ENCODE data around the gene APPBP2. TPM values are rescaled to one million over a fixed set of nuclear protein-coding genes. Genes with fewer than 3 reads are reported as not detected.
"Not testable (repeated sequence)": the region's sequence is repeated elsewhere in the genome, so short reads cannot be mapped to it uniquely, and the experiment has no call there.

The APPBP2 gene
- total and polyA plus RNA-seq, 12 donors, result 5.5 to 63.4 (median 36.1) TPM

GRCh38 chr17:60524463-60525327 lies 1.3 kb downstream of the APPBP2 start:
- Histone ChIP-seq H3K27me3 (no peaks in the 10 kb centered on the region), H3K27ac (peak overlapping the region; percentile 88 to 100 (median 99)), H3K4me3 (peak overlapping the region in 3 of 4 donors; percentile 95 to 100 (median 99)), H3K9me3 (replicated peaks in 1 of 3) (no peaks in the 10 kb centered on the region), H3K36me3 (replicated peaks in 1 of 2) (no peaks in the 10 kb centered on the region), H3K4me1 (replicated peaks in 1 of 2) (peaks cover 8 to 44% of the 10 kb centered on the region in 2 donors)
- peak in 1 of 7 donors; percentile 2 for DNase-seq
- whole genome bisulfite sequencing, 4 donors, result 9 to 18% (median 14%) methylated on average over 9 of the region's 9 CpGs
- TF ChIP-seq CTCF (IDR thresholded peaks at IDR 0.05) (no peak), POLR2A (IDR thresholded peaks at IDR 0.05) (peak in 1 of 2 donors; percentile 19)
- intact Hi-C loops (cut with DNase I), result loop anchor here in 1 of 2 donors (10.0 kb wide), 1 partner anchor 50 kb away; no protein-coding TSS in a partner anchor

- no peaks in the 10 kb centered on the region for H3K27me3 ChIP-seq
Observed at GRCh38 chr17:60523822-60524221, 2.2 kb downstream of the APPBP2 start.

GRCh38 chr17:60522889-60523626 lies 3.0 kb downstream of the APPBP2 start:
- intact Hi-C loops (cut with DNase I), result loop anchor here in 1 of 2 donors (10.0 kb wide), 1 partner anchor 48 kb away; no protein-coding TSS in a partner anchor
- 85 to 88% (median 87%) methylated on average over 3 of the region's 3 CpGs for WGBS, 4 donors
- no peaks in the 10 kb centered on the region for H3K9me3 ChIP-seq (replicated peaks in 1 of 3)
- no peak for DNase-seq
- no peak for TF ChIP-seq CTCF (IDR thresholded peaks at IDR 0.05)
- no peak for TF ChIP-seq POLR2A (IDR thresholded peaks at IDR 0.05)
- peaks cover 8 to 51% of the 10 kb centered on the region in 2 donors for H3K4me1 ChIP-seq (replicated peaks in 1 of 2)
- no peak overlapping the region for H3K27ac ChIP-seq
- H3K27me3 ChIP-seq, result no peaks in the 10 kb centered on the region
- H3K36me3 ChIP-seq (replicated peaks in 1 of 2), result no peaks in the 10 kb centered on the region
- peak overlapping the region in 1 of 4 donors; percentile 100 for H3K4me3 ChIP-seq

More at GRCh38 chr17:60523822-60524221, 2.2 kb downstream of the APPBP2 start:
- no peak for DNase-seq
- no peak for TF ChIP-seq POLR2A (IDR thresholded peaks at IDR 0.05)
- no peak for TF ChIP-seq CTCF (IDR thresholded peaks at IDR 0.05)
- Histone ChIP-seq H3K4me3 (peak overlapping the region in 1 of 4 donors; percentile 100), H3K36me3 (replicated peaks in 1 of 2) (no peaks in the 10 kb centered on the region), H3K9me3 (replicated peaks in 1 of 3) (no peaks in the 10 kb centered on the region), H3K4me1 (replicated peaks in 1 of 2) (peaks cover 8 to 47% of the 10 kb centered on the region in 2 donors), H3K27ac (no peak overlapping the region)
- intact Hi-C loops (cut with DNase I), result loop anchor here in 1 of 2 donors (10.0 kb wide), 1 partner anchor 49 kb away; no protein-coding TSS in a partner anchor
- whole genome bisulfite sequencing, 4 donors, result 5 to 15% (median 9%) methylated on average over 1 of the region's 1 CpG

GRCh38 chr17:60519795-60520194 lies 6.2 kb downstream of the APPBP2 start:
- Histone ChIP-seq H3K4me3 (no peak overlapping the region), H3K36me3 (replicated peaks in 1 of 2) (peaks cover 0 to 4% of the 10 kb centered on the region in 2 donors), H3K27ac (no peak overlapping the region), H3K9me3 (replicated peaks in 1 of 3) (no peaks in the 10 kb centered on the region), H3K27me3 (no peaks in the 10 kb centered on the region), H3K4me1 (replicated peaks in 1 of 2) (peaks cover 8 to 45% of the 10 kb centered on the region in 2 donors)
- intact Hi-C loops (cut with DNase I), result loop anchor here in 1 of 2 donors (10.0 kb wide), 1 partner anchor 45 kb away; no protein-coding TSS in a partner anchor
- DNase-seq, result no peak
- 95 to 98% (median 97%) methylated on average over 4 of the region's 4 CpGs for WGBS, 4 donors
- no peak for TF ChIP-seq POLR2A (IDR thresholded peaks at IDR 0.05)
- no peak for TF ChIP-seq CTCF (IDR thresholded peaks at IDR 0.05)

GRCh38 chr17:60515683-60516082 lies 10.4 kb downstream of the APPBP2 start:
- DNase-seq; H3K9me3 ChIP-seq (replicated peaks in 1 of 3); H3K4me1 ChIP-seq (replicated peaks in 1 of 2); H3K27ac ChIP-seq; H3K4me3 ChIP-seq; intact Hi-C loops (cut with DNase I); H3K27me3 ChIP-seq: not testable (repeated sequence)
- H3K36me3 ChIP-seq (replicated peaks in 1 of 2), result peaks cover 0 to 12% of the 10 kb centered on the region in 2 donors
- 84 to 97% (median 96%) methylated on average over 6 of the region's 6 CpGs for WGBS, 4 donors

- H3K4me1 ChIP-seq (replicated peaks in 1 of 2), result peaks cover 6 to 11% of the 10 kb centered on the region in 2 donors
- H3K9me3 ChIP-seq (replicated peaks in 1 of 3); H3K27me3 ChIP-seq; H3K4me3 ChIP-seq; DNase-seq; H3K27ac ChIP-seq; intact Hi-C loops (cut with DNase I): not testable (repeated sequence)
- H3K36me3 ChIP-seq (replicated peaks in 1 of 2), result peaks cover 0 to 12% of the 10 kb centered on the region in 2 donors
- WGBS, 4 donors, result 95 to 98% (median 97%) methylated on average over 5 of the region's 5 CpGs
Observed at GRCh38 chr17:60515199-60515598, 10.8 kb downstream of the APPBP2 start.
